SK-N-SH (cell line): ENCODE data around the gene ARHGAP40. TPM values are rescaled to one million over a fixed set of nuclear protein-coding genes. Genes with fewer than 3 reads are reported as not detected.

Experiments
- CTCF ChIA-PET: fragments of 300-600, 350-600 bp; formaldehyde crosslinking; extraction: SDS; loops from one replicate; lab custom pipeline; 2021; lab: Yijun Ruan, JAX
- POLR2A ChIA-PET: fragments of 350-600 bp; sonication (Branson Sonifier 250); formaldehyde crosslinking; extraction: SDS; loops from one replicate; lab custom pipeline; 2020; ENCODE audit warnings: antibody characterized with exemption, inconsistent platforms; lab: Yijun Ruan, JAX
- DNase-seq: peaks from one replicate; pipeline ENCODE4 v3.0.0; 2012
- H2AFZ ChIP-seq: fragments of 200-600 bp; sonication (generic); 2 replicates; pipeline ENCODE4 v1.8.1; 2016; ENCODE audit warnings: antibody characterized with exemption, mild to moderate bottlenecking, low read depth
- H3F3A ChIP-seq: fragments of 200-600 bp; sonication (generic); replicated peaks from 2 replicates; pipeline ENCODE3; 2016; ENCODE audit warnings: antibody characterized with exemption, mild to moderate bottlenecking; ENCODE audit not compliant: insufficient read depth
- H3K27ac ChIP-seq, 2 experiments: fragments of 200-500 bp in 1 of 2; fragments of 200-600 bp in 1 of 2; sonication (Bioruptor generic) in 1 of 2; sonication (generic), shearing (Covaris generic) in 1 of 2; 2 replicates each; pipeline versions ENCODE4 v1.5.1 to v1.6.1; 2014 to 2016; ENCODE audit warnings: low read depth in 2 of 2, inconsistent platforms in 1 of 2, low read length in 1 of 2, mild to moderate bottlenecking in 1 of 2, mixed read lengths in 1 of 2
- H3K27me3 ChIP-seq: fragments of 200-600 bp; sonication (generic), shearing (Covaris generic); 2 replicates; pipeline ENCODE4 v1.6.1; 2016; ENCODE audit warnings: mixed run types; ENCODE audit not compliant: insufficient read depth
- H3K36me3 ChIP-seq, 2 experiments: fragments of 200-500 bp in 1 of 2; fragments of 200-600 bp in 1 of 2; sonication (Bioruptor generic) in 1 of 2; sonication (generic) in 1 of 2; replicated peaks in 1 of 2; 2 replicates each; pipeline versions ENCODE3 to v1.5.1; 2014 to 2016; ENCODE audit warnings: low read length in 1 of 2, mild to moderate bottlenecking in 1 of 2; ENCODE audit not compliant: insufficient read depth in 2 of 2, control insufficient read depth in 1 of 2
- H3K4me1 ChIP-seq, 2 experiments: fragments of 200-500 bp in 1 of 2; fragments of 200-600 bp in 1 of 2; sonication (Bioruptor generic) in 1 of 2; sonication (generic), shearing (Covaris generic) in 1 of 2; 2 replicates each; pipeline versions ENCODE4 v1.5.1 to v1.6.1; 2014 to 2016; ENCODE audit warnings: low read depth in 1 of 2, low read length in 1 of 2, mixed run types in 1 of 2; ENCODE audit not compliant: insufficient read depth in 2 of 2, control insufficient read depth in 1 of 2
- H3K4me2 ChIP-seq: fragments of 200-600 bp; sonication (generic), shearing (Covaris generic); 2 replicates; pipeline ENCODE4 v1.6.1; 2017; ENCODE audit warnings: mixed run types
- H3K4me3 ChIP-seq, 2 experiments: fragments of 200-500 bp in 1 of 2; fragments of 200-600 bp in 1 of 2; sonication (Bioruptor generic) in 1 of 2; sonication (generic), shearing (Covaris generic) in 1 of 2; 2 replicates each; pipeline versions ENCODE4 v1.5.1 to v1.8.1; 2014 to 2016; ENCODE audit warnings: low read depth in 2 of 2, inconsistent platforms in 1 of 2, low read length in 1 of 2, mild to moderate bottlenecking in 1 of 2, mixed read lengths in 1 of 2, moderate library complexity in 1 of 2
- H3K79me2 ChIP-seq: fragments of 200-600 bp; sonication (generic); 2 replicates; pipeline ENCODE4 v1.8.1; 2017; ENCODE audit warnings: mild to moderate bottlenecking; ENCODE audit not compliant: insufficient read depth
- H3K9ac ChIP-seq: fragments of 200-600 bp; sonication (generic); 2 replicates; pipeline ENCODE4 v1.6.1; 2017; ENCODE audit warnings: mixed run types
- H3K9me2 ChIP-seq: fragments of 200-600 bp; sonication (generic); 2 replicates; pipeline ENCODE4 v1.6.1; 2017; ENCODE audit warnings: mixed run types
- H3K9me3 ChIP-seq: fragments of 200-600 bp; sonication (generic); 2 replicates; pipeline ENCODE4 v1.6.1; 2017; ENCODE audit warnings: mixed run types, mild to moderate bottlenecking, moderate library complexity
- H4K20me1 ChIP-seq: fragments of 200-600 bp; sonication (generic); 2 replicates; pipeline ENCODE4 v1.6.1; 2017; ENCODE audit warnings: mild to moderate bottlenecking, mixed run types; ENCODE audit not compliant: insufficient read depth
- CHD2 ChIP-seq: fragments of 150-350 bp; IDR thresholded peaks from 2 replicates; pipeline ENCODE4 v1.6.1; 2018; ENCODE audit warnings: low read length; ENCODE audit not compliant: partially characterized antibody
- FOXJ3 ChIP-seq: sonication (generic); formaldehyde crosslinking; IDR thresholded peaks from 2 replicates; pipeline ENCODE4 v1.5.1; 2020; ENCODE audit warnings: mild to moderate bottlenecking, missing genetic modification reagents
- JUND ChIP-seq: IDR thresholded peaks from 2 replicates; pipeline ENCODE4 v1.4.0; 2012
- NFIC ChIP-seq: IDR thresholded peaks from 2 replicates; pipeline ENCODE4 v1.4.0; 2012; ENCODE audit warnings: borderline replicate concordance
- POLR2AphosphoS5 ChIP-seq: IDR thresholded peaks from 2 replicates; pipeline ENCODE4 v1.6.1; 2012; ENCODE audit warnings: low read depth, low read length
- REST ChIP-seq: IDR thresholded peaks from 2 replicates; pipeline ENCODE4 v1.6.1; 2012; ENCODE audit warnings: mild to moderate bottlenecking, low read depth, low read length, moderate library complexity
- RFX5 ChIP-seq: IDR thresholded peaks from 2 replicates; pipeline ENCODE4 v1.6.1; 2012; ENCODE audit warnings: mild to moderate bottlenecking, improper control_type of control experiment, low read length
- SIN3A ChIP-seq: IDR thresholded peaks from 2 replicates; pipeline ENCODE4 v1.6.1; 2012; ENCODE audit warnings: low read depth, mild to moderate bottlenecking, low read length, moderate library complexity, borderline replicate concordance
- USF1 ChIP-seq: IDR thresholded peaks from 2 replicates; pipeline ENCODE4 v1.4.0; 2012; ENCODE audit warnings: low read depth, borderline replicate concordance
- ZBTB33 ChIP-seq: IDR thresholded peaks from 2 replicates; pipeline ENCODE4 v1.4.0; 2012; ENCODE audit warnings: low read depth, borderline replicate concordance
- WGBS: methylation state at CpG from one replicate; pipeline ENCODE4 v1.1.6; 2017; ENCODE audit warnings: low lambda C conversion rate; 5-methylcytosine and 5-hydroxymethylcytosine counted together
- polyA plus RNA-seq, 3 experiments: library from polyadenylated mRNA; depleted of rRNA; stranded (reverse); fragments of >200 nt; gene quantifications; 2 replicates each; pipeline ENCODE4 v1.2.3, GENCODE V29; 2012
- TF ChIP-seq, protein P1 (sequence below): fragments of 150-350 bp; IDR thresholded peaks from 2 replicates; pipeline ENCODE4 v1.6.1; 2016; ENCODE audit warnings: mild to moderate bottlenecking, low read depth, low read length
- TF ChIP-seq, protein P2 (sequence below): fragments of 200-600 bp; sonication (generic); IDR thresholded peaks from 2 replicates; pipeline ENCODE4 v1.6.1; 2017; ENCODE audit warnings: antibody characterized with exemption, mild to moderate bottlenecking, moderate library complexity
- TF ChIP-seq, protein P3 (sequence below): fragments of 150-350 bp; IDR thresholded peaks from 2 replicates; pipeline ENCODE4 v1.6.1; 2017; ENCODE audit warnings: antibody characterized with exemption, low read length, low read depth, borderline replicate concordance

Gene ARHGAP40
- polyA plus RNA-seq, 1 of the 3 experiments (the other 2 are of a cell fraction), result 0.02 TPM

DNA sequence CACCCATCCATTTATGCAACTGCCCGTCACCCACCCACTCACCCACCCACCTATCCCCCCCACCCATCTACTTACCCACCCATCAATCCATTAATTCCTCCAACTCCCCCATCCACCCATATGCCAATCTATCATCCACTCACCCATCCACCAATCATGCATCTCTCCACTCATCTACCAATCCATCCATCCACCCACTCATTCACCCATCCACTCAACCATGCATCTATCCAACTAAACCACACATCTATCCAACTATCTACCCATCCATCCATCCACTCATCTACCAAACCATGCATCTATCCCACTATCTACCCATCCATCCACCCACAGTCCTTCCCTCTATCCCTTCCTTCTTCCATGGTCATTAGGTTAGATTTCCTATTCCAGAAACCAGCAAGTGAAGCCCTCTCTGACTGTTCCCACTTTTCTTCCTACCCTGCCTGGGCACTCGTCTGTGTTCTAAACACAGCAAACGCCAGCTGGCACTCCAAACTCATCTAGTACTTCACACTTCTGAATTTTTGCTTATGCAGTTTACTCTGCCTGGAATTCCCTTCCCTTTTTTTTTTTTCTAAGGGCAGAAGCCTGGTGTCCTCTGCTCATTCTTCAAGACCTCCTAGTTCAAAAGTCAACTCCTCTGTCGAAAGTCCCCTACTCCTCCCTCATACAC is 43.1 kb downstream of the ARHGAP40 start:
- H2AFZ ChIP-seq, result no peak overlapping the region
- H3K4me3 ChIP-seq, result no peak overlapping the region
- H4K20me1 ChIP-seq, result no peaks in the 10 kb centered on the region
- no peak overlapping the region for H3K4me2 ChIP-seq
- no peak overlapping the region for H3K9ac ChIP-seq
- H3K36me3 ChIP-seq, result no peaks in the 10 kb centered on the region
- H3K79me2 ChIP-seq, result no peaks in the 10 kb centered on the region
- no peak for TF ChIP-seq NFIC
- TF ChIP-seq CHD2, result no peak
- no peak for TF ChIP-seq ZBTB33
- TF ChIP-seq FOXJ3 (CRISPR knock-in tag), result no peak
- TF ChIP-seq RFX5, result no peak
- TF ChIP-seq POLR2AphosphoS5, result no peak
- no peak for TF ChIP-seq USF1
- TF ChIP-seq, protein P1, sequence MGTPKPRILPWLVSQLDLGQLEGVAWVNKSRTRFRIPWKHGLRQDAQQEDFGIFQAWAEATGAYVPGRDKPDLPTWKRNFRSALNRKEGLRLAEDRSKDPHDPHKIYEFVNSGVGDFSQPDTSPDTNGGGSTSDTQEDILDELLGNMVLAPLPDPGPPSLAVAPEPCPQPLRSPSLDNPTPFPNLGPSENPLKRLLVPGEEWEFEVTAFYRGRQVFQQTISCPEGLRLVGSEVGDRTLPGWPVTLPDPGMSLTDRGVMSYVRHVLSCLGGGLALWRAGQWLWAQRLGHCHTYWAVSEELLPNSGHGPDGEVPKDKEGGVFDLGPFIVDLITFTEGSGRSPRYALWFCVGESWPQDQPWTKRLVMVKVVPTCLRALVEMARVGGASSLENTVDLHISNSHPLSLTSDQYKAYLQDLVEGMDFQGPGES, result no peak
- no peak for TF ChIP-seq SIN3A
- H3K27me3 ChIP-seq, result peaks cover 42% of the 10 kb centered on the region
- no peak for DNase-seq
- ChIA-PET POLR2A (no interaction called here), CTCF (interaction anchor here (0.8 to 22.0 kb wide), 15 partner anchors 11 to 404 kb away, joined by 3 to 510 read pairs (median 5); partner anchors contain the start of genes ACTR5, DHX35 and SLC32A1)
- H3F3A ChIP-seq, result no peaks in the 10 kb centered on the region
- H3K4me1 ChIP-seq, result peaks cover 0 to 7% of the 10 kb centered on the region in 2 experiments; a peak in 1 of 4 replicates
- H3K9me2 ChIP-seq, result no peaks in the 10 kb centered on the region
- WGBS, result 12% methylated on average over 4 of the region's 4 CpGs
- H3K27ac ChIP-seq, result no peak overlapping the region
- H3K9me3 ChIP-seq, result no peaks in the 10 kb centered on the region

DNA sequence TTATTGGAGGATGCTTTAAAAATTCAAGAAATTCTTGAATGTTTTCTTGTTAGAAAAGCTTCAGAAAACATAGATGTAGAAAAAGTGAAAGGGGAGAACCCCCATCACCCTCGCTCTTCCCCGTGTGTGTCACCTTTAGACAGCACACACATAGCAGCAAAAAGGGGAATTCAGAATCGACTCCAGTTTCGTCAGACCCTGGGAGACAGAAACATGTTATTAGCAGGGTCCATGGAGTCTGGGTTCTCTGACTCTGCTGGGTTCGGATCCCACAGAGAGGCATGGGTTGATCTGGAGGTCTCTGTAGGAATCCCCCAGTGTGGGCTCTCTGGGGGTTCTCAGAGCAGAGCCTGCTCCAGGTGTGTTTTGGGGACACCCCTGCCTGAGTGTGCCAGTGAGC is 43.7 kb downstream of the ARHGAP40 start:
- Histone ChIP-seq H3K27ac (no peak overlapping the region), H3F3A (no peaks in the 10 kb centered on the region), H3K9me3 (no peaks in the 10 kb centered on the region), H2AFZ (no peak overlapping the region), H3K36me3 (no peaks in the 10 kb centered on the region), H3K4me1 (peaks cover 0 to 7% of the 10 kb centered on the region in 2 experiments; a peak in 1 of 4 replicates), H3K4me3 (no peak overlapping the region), H3K9ac (no peak overlapping the region), H4K20me1 (no peaks in the 10 kb centered on the region), H3K27me3 (peaks cover 42% of the 10 kb centered on the region), H3K9me2 (no peaks in the 10 kb centered on the region), H3K79me2 (no peaks in the 10 kb centered on the region), H3K4me2 (no peak overlapping the region)
- 37% methylated on average over 4 of the region's 5 CpGs for WGBS
- ChIA-PET CTCF (interaction anchor here (0.6 to 22.0 kb wide), 29 partner anchors 11 to 436 kb away, joined by 3 to 510 read pairs (median 4); partner anchors contain the start of genes ACTR5, DHX35 and SLC32A1), POLR2A (no interaction called here)
- no peak for DNase-seq
- TF ChIP-seq, protein P2, sequence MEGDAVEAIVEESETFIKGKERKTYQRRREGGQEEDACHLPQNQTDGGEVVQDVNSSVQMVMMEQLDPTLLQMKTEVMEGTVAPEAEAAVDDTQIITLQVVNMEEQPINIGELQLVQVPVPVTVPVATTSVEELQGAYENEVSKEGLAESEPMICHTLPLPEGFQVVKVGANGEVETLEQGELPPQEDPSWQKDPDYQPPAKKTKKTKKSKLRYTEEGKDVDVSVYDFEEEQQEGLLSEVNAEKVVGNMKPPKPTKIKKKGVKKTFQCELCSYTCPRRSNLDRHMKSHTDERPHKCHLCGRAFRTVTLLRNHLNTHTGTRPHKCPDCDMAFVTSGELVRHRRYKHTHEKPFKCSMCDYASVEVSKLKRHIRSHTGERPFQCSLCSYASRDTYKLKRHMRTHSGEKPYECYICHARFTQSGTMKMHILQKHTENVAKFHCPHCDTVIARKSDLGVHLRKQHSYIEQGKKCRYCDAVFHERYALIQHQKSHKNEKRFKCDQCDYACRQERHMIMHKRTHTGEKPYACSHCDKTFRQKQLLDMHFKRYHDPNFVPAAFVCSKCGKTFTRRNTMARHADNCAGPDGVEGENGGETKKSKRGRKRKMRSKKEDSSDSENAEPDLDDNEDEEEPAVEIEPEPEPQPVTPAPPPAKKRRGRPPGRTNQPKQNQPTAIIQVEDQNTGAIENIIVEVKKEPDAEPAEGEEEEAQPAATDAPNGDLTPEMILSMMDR, result no peak
- TF ChIP-seq POLR2AphosphoS5, result no peak
- TF ChIP-seq, protein P3, sequence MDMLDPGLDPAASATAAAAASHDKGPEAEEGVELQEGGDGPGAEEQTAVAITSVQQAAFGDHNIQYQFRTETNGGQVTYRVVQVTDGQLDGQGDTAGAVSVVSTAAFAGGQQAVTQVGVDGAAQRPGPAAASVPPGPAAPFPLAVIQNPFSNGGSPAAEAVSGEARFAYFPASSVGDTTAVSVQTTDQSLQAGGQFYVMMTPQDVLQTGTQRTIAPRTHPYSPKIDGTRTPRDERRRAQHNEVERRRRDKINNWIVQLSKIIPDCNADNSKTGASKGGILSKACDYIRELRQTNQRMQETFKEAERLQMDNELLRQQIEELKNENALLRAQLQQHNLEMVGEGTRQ, result no peak
- TF ChIP-seq REST, result no peak
- TF ChIP-seq JUND, result no peak
- no peak for TF ChIP-seq CHD2
